Measurements from ENCODE around the gene TIMM8B.

GRCh38 chr11:112121981-112122615, 35.5 kb upstream of the TIMM8B start:
- TF ChIP-seq CTCF (IDR thresholded peaks at IDR 0.05), result no peak
- no peak for TF ChIP-seq POLR2A (IDR thresholded peaks at IDR 0.05)
